Activated T-helper 1 cell treated with Interleukin-2 at 50 U/mL for 16 hours (primary cell): Measurements from ENCODE around the gene TCF4.

ENCODE experiments used
- DNase-seq: peaks from one replicate; pipeline ENCODE4 v3.0.0-alpha.2; 2020; ENCODE audit warnings: low read depth

TCF4 gene

DNA sequence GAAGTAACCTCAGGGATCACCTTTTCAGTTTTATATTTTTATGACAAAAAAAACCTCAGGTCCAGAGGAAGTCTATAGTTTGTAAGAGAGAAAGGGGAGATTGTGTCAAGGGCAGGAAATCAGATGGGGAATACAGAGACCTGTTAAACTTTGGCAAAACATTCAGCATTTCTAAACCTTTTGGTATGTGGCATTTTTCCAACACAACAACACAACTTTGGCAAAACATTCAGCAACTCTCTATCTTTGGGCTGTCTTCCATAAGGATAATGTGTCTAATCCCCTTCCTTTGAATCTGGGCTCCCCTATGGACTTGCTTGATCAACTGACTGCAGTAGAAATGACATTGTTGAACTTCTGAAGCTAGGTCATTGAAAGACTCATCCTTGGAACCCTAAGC lies 408.2 kb downstream of the TCF4 start:
- DNase-seq = no peak

- no peak for DNase-seq
These were observed 408.6 kb downstream of the TCF4 start for GRCh38 chr18:55179425-55179824.

DNA sequence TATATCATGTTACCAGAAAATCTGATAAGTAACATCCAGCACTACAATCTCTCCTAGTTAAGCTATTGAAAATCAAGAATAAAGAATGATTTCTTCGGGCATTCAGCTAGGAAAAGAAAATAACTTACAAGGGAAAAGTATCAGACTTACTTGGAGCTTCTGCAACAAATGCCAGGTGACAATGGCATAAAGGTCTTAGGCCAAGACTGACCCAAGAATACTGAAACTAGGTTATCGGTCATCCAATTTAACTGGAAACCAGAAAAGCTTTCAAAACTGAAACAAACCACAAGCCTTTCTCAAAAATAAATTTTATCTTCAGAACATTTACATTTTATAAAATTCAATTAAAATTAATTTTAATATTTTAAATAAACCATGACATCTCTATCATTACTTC lies 414.7 kb downstream of the TCF4 start:
- no peak for DNase-seq
